GM10248 (cell line): ENCODE results near the gene MIB2.
A peak's percentile ranks its signal among the peaks of the same experiment; 100 is the strongest.
"Not testable (repeated sequence)": the region's sequence is repeated elsewhere in the genome, so short reads cannot be mapped to it uniquely, and the experiment has no call there.

Experiments
- CTCF ChIA-PET: fragments of 300-600 bp; sonication (Branson Sonifier 250); formaldehyde crosslinking; extraction: SDS; loops from one replicate; lab custom pipeline; 2021; ENCODE audit warnings: antibody characterized with exemption; lab: Yijun Ruan, JAX
- POLR2A ChIA-PET: fragments of 350-650 bp; sonication (Branson Sonifier 250); formaldehyde crosslinking; extraction: SDS; loops from one replicate; lab custom pipeline; 2020; ENCODE audit warnings: antibody characterized with exemption; lab: Yijun Ruan, JAX
- DNase-seq: peaks from one replicate; pipeline ENCODE4 v3.0.0; 2012; ENCODE audit errors: extremely low spot score
- TF ChIP-seq, protein P1 (sequence below): IDR thresholded peaks from 2 replicates; pipeline ENCODE4 v1.5.1; 2012; ENCODE audit warnings: mild to moderate bottlenecking, low read depth; ENCODE audit errors: extremely low read depth, missing control alignments, control extremely low read depth

The MIB2 gene

DNA sequence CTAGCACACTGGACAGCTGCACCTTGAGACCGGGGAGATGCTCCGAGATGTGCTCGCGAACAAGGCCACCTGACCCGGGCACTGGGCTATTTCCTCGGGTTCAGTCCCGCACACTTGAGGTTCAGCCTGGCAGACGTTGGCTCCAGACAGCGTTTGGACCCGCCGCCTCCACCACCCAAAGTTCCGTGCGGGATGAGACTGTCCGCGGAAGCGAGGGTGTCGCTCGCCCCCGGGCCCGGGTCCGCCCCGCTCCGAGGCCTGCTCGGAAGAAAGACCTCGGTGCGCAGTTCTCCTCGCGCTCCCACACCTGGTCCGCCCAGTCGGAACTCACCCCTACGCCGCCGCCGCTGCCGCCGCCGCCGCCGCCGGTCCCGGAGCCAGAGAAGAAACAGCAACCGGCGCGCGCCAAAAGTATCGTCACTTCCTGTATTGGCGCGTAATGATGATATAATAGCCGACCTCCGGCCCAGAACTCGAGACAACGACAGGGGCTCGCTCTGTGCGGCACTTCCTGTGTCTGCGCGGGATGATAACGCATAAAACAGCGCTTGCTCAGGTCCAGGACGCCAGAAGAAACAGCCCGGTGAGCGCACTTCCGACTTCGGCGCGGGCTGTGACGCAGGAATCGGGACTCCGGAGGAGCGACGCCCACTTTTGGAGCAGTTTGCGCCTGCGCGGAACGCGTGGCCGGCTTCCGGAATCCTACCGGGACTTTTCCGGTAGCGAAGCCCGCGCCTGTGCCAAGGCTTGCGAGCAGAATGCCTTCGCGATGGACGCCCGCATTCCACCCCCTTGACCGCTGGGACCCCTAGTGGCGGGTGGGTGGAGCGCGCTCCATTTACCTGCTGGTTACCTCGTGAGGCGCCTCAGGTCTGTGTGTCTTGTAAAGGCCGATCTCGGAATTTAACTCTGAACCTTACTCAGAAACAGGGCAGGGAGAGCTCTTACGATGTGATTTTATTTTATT is 43.6 kb downstream of the MIB2 start, which contains the start of gene CDK11B:
TSS of gene CDK11B (minus strand) at position 422 of the 967 bp plus-strand sequence. CDS start 1,519 bp downstream, outside the sequence.
- DNase-seq, result peak; percentile 94
- CTCF ChIA-PET, POLR2A ChIA-PET: not testable (repeated sequence)

DNA sequence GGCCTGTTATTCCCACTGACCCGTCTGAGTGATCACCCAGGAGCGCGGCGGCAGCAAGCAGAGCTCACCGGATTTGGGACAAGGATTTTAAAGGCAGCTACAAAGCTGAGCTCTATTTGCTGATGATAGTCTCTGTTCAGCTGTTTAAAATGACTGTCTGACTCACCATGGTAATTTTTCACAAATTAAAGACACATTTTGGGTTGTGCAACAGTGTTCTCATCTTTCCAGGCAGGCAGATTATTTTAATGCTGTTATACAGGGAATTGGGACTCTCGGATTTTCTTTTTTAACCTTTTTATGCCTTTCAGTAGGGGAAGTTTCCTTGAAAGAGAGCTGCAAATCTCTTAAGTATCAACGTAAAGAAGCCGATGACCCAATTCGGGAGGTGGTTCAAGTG is 47.1 kb downstream of the MIB2 start:
- POLR2A ChIA-PET, CTCF ChIA-PET, DNase-seq: not testable (repeated sequence)

DNA sequence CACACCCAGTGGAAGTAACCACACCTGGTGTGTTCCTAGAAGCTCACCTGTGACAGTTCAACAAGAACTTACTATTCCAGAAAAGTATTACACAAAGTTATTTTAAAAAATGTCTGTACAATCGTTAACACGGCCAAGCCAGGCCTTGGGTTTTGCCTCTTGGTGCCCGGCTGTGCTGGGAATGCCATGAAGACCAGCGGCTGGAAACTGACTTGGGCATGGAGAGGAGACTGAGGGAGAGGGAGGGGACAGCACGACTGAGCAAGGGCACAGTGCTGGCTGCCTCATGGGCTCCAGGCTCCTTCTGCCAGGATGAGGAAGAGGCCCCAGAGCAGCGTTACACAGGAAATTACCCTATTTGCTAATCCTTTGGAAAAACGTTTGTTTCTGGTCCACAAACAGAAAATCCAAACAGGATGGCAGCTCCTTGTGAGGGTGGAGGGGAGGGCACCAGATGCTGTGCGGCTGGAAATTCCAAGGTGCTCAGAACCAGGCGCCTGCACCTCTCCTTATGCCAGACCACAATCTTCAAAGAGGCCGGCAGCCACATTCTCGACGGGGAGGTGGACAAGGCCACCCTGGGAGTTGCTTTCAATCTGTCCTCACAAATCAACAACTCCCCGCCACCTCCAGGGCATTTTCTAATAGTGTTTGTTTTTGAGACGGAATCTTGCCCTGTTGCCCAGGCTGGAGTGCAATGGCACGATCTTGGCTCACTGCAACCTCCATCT is 47.7 kb downstream of the MIB2 start:
- CTCF ChIA-PET, result not testable (repeated sequence)

DNA sequence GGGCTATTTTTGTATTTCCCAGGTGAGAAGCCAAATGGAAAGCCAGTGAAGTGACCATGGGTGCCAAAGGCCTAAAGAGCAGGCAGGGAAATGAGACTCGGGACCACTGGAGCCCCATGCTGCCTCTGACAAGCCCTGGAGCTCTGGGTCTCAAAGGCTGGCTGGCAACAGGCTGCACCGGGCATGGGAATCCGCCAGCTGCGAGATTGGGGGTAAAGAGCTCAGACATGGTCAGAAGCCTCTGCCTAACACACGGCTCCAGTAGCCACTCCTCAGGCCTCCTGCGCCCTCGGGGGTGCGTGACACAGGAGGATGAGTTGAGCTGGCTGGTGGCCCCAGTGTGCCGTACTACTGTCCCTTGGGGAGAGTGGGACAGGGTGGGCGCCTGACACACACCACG is 49.0 kb downstream of the MIB2 start:
- CTCF ChIA-PET, result interaction anchor here (1.5 kb wide), 1 partner anchor 245 kb away, joined by 4 read pairs; no protein-coding TSS in a partner anchor
- not testable (repeated sequence) for DNase-seq

More for the DNA sequence above, 47.7 kb downstream of the MIB2 start:
- POLR2A ChIA-PET, DNase-seq: not testable (repeated sequence)

DNA sequence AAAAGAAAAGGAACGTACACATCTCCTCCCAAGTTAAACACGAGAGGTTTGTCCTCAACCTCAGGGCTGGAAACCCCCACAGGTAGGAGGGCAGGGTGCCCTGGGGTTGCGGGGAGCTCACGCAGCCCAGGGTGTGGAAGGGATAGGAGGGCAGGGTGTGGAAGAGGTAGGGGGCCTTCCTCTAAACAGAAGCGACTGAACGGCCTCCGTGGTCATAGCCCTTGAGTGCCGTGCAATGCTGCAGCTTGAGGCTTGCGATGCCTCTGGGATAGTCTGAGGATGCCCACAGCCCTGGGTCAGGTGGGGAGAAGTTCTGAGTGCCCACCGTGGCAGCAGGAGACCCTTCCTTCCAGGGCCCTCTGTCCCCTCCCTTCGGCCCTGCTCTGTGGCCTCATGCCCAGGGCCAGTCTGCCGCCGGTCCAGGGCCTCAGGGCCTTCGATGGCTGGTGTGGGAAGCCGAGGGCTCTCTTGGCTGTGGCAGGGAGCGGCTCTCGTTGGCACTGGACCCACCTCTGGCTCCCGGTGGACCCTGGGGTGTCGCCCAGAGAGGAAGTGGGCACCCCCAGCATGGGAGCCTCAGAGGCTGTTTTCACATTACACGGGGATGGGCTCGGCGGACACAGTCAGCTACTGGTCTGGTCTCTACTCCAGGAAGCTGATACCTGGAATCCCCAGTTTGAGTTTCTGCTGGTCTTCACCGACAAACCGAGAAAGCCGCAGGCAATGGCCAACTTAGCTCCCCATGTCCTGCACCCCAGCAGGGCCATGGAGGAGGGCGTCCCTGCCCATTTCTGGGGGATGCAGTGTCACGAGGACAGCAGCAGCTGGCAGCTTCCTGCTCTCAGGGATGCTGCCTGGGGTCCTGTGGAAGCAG is 49.9 kb downstream of the MIB2 start:
- DNase-seq, result no peak
- ChIA-PET CTCF (interaction anchor here (0.8 to 3.3 kb wide), 5 partner anchors 13 to 244 kb away, joined by 3 to 16 read pairs (median 4); no protein-coding TSS in a partner anchor), POLR2A (no interaction called here)
- TF ChIP-seq, protein P1, sequence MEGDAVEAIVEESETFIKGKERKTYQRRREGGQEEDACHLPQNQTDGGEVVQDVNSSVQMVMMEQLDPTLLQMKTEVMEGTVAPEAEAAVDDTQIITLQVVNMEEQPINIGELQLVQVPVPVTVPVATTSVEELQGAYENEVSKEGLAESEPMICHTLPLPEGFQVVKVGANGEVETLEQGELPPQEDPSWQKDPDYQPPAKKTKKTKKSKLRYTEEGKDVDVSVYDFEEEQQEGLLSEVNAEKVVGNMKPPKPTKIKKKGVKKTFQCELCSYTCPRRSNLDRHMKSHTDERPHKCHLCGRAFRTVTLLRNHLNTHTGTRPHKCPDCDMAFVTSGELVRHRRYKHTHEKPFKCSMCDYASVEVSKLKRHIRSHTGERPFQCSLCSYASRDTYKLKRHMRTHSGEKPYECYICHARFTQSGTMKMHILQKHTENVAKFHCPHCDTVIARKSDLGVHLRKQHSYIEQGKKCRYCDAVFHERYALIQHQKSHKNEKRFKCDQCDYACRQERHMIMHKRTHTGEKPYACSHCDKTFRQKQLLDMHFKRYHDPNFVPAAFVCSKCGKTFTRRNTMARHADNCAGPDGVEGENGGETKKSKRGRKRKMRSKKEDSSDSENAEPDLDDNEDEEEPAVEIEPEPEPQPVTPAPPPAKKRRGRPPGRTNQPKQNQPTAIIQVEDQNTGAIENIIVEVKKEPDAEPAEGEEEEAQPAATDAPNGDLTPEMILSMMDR, result no peak

More for the DNA sequence above, 49.0 kb downstream of the MIB2 start:
- POLR2A ChIA-PET, result not testable (repeated sequence)

DNA sequence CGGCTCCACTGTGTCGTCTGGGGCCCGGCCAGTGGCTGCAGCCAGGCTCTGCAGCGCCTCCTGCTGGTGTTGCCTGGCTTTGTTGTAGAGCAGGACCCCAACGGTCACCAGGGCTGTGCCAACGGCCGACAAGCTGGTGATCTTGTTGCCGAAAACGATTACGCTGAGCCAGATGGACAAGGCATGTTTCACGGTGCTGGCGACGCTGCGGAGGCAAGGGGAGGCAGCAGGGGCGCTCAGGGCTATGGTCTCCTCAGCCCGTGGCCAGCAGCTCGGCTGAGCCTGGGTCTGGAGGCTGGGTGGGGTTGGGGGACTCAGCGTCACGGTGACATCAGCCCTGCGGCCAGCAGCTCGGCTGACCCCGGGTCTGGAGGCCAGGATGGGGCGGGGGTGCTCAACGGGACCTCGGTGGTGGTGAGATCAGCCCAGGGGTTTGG is 50.5 kb downstream of the MIB2 start:
- POLR2A ChIA-PET, result no interaction called here
- peak; percentile 23 for DNase-seq
- CTCF ChIA-PET, result interaction anchor here (0.8 to 3.3 kb wide), 5 partner anchors 13 to 243 kb away, joined by 3 to 16 read pairs (median 4); no protein-coding TSS in a partner anchor
- TF ChIP-seq, protein P1, result peak; percentile 38

DNA sequence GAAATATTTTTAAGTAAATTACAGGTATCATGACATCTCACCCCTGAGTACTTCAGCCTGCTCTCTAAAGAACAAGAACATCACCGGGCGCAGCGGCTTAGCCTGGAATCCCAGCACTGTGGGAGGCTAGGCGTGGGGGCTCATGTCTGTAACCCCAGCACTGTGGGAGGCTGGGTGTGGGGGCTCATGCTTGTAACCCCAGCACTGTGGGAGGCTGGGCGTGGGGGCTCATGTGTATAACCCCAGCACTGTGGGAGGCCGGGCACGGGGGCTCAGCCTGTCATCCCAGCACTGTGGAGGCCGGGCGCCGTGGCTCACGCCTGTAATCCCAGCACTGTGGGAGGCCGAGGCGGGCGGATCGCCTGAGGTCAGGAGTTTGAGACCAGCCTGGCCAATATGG is 51.2 kb downstream of the MIB2 start:
- ChIA-PET POLR2A (no interaction called here), CTCF (interaction anchor here (0.8 to 3.3 kb wide), 4 partner anchors 12 to 95 kb away, joined by 3 to 16 read pairs (median 4); no protein-coding TSS in a partner anchor)
- TF ChIP-seq, protein P1, result no peak
- DNase-seq, result no peak
